ENCODE results near the gene SLC1A2.

- TF ChIP-seq CTCF (conservative IDR thresholded peaks at IDR 0.05; ENCODE audit: low read depth, low read length) (no peak), EZH2 (IDR thresholded peaks at IDR 0.05; ENCODE audit: borderline replicate concordance, low read depth, low read length, poor library complexity, severe bottlenecking) (no peak)
Observed at GRCh38 chr11:35318309-35318708, 101.0 kb downstream of the SLC1A2 start.
